GM12875 (cell line): ENCODE data around the gene EME2.
"Not testable (repeated sequence)": the region's sequence is repeated elsewhere in the genome, so short reads cannot be mapped to it uniquely, and the experiment has no call there.

Source experiments
- H3K4me3 ChIP-seq: one replicate; pipeline ENCODE4 v1.5.1; 2011; ENCODE audit warnings: low read depth, low read length, control low read depth
- TF ChIP-seq, protein P1 (sequence below): IDR thresholded peaks from 2 replicates; pipeline ENCODE4 v1.5.1; 2011; ENCODE audit warnings: low read depth, mild to moderate bottlenecking, control low read depth, inconsistent platforms, low read length, moderate library complexity, borderline replicate concordance; ENCODE audit not compliant: insufficient read depth

EME2 gene

DNA sequence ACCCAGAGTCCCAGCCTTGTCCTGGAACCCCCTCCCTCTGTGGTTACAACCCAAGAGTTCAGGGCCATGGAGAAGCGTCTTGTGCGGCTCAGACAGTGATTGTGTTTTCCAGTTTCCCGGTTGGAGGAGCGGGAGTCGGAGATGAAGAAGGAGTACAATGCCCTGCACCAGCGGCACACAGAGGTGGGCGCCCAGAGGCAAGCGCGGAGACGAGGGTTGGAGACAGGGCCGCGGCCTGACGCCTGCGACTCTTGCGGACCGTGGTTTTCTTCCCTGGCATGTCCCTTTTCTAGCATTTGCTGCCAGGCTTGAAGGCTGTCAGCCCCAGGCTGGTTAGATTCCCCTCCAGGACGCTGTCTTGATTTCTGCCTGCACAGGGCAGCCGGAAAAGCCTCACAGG, 43.6 kb upstream of the EME2 start:
- H3K4me3 ChIP-seq = no peak overlapping the region
- TF ChIP-seq, protein P1, sequence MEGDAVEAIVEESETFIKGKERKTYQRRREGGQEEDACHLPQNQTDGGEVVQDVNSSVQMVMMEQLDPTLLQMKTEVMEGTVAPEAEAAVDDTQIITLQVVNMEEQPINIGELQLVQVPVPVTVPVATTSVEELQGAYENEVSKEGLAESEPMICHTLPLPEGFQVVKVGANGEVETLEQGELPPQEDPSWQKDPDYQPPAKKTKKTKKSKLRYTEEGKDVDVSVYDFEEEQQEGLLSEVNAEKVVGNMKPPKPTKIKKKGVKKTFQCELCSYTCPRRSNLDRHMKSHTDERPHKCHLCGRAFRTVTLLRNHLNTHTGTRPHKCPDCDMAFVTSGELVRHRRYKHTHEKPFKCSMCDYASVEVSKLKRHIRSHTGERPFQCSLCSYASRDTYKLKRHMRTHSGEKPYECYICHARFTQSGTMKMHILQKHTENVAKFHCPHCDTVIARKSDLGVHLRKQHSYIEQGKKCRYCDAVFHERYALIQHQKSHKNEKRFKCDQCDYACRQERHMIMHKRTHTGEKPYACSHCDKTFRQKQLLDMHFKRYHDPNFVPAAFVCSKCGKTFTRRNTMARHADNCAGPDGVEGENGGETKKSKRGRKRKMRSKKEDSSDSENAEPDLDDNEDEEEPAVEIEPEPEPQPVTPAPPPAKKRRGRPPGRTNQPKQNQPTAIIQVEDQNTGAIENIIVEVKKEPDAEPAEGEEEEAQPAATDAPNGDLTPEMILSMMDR = no peak

DNA sequence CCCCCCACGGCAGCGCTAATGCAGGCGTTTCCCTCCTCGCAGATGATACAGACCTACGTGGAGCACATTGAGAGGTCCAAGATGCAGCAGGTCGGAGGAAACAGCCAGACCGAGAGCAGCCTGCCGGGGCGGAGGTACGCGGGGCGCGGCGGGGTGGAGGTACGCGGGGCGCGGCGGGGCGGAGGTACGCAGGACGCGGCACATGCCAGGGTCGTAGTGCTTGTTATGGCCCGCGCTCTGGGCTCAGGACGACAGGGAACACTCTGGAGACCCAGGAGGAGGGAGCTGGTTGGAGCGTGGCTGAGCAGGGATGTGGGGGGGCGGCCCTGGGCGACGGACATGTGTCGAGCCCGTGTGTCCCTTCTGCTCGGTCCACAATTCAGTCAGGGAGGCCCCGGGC, 43.2 kb upstream of the EME2 start:
- TF ChIP-seq, protein P1 = no peak
- H3K4me3 ChIP-seq = no peak overlapping the region

DNA sequence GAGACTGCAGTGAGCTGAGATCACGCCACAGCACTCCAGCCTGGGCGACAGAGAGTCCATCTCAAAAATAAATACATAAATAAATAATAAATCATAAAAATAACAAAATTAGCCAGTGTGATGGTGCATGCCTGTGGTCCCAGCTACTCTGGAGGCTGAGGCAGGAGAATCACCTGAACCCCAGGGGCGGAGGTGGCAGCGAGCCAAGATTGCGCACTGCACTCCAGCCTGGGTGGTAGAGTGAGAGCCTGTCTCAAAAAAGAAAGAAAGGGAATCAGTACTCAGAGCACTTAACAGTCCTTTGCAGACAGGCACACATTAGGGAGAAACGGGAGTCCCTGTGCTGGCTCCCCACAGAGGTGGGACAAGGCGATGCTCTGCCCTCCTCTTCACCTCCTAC, 41.5 kb upstream of the EME2 start:
- H3K4me3 ChIP-seq = no peak overlapping the region
- TF ChIP-seq, protein P1 = no peak

DNA sequence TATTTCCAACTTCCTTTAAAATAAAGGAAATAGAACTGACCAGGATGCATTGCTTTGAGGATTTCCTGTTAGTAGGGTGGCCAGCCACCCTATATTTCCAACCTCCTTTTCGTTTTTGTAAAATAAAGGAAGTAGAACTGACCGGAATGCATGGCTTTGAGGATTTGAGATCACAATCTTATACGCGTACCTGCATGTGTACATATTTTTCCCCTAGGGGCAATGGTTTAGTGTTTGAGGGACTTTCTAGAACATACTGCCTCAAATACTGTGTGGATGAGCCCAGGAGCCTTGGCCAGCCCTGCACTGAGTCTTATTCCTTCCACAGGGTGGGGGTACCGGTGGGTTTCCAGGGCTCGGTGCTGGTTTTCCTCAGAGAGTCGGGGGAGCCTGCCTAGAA, 41.0 kb upstream of the EME2 start:
- TF ChIP-seq, protein P1 = no peak
- no peak overlapping the region for H3K4me3 ChIP-seq

DNA sequence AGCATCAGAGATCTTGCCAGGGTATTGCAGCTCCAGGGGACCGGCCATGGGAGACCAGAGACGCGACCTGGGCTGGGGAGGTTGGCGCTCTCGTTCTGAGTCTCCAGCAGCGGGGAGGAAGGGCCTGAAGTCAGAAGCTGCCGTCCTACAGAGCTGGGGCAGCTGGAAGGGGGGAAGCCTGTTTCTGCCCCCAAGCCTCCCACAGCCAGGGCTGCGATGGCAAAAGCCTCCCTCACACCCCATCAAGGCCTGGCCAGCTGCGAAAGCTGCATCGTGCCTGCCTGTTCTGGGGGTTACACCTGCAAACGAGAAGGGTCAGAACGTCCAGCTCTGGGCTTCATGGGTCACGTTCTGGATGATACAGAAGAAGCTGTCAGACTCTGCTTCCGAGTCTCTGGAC, 40.5 kb upstream of the EME2 start:
- TF ChIP-seq, protein P1 = no peak
- no peak overlapping the region for H3K4me3 ChIP-seq

DNA sequence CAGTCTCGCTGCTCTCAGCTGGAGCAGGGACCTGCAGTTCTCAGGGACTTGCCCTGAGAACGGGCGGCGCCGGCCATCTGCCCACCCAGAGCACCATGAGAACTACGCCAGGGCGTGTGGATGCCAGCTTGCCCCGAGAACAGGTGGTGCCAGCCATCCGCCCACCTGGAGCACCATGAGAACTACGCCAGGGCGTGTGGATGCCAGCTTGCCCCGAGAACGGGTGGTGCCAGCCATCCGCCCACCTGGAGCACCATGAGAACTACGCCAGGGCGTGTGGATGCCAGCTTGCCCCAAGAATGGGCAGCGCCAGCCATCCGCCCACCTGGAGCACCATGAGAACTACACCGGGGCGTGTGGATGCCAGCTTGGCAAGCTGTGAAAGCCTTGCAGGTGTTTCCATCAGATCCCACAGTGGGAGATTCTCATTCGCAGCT, 40.0 kb upstream of the EME2 start:
- H3K4me3 ChIP-seq = not testable (repeated sequence)

DNA sequence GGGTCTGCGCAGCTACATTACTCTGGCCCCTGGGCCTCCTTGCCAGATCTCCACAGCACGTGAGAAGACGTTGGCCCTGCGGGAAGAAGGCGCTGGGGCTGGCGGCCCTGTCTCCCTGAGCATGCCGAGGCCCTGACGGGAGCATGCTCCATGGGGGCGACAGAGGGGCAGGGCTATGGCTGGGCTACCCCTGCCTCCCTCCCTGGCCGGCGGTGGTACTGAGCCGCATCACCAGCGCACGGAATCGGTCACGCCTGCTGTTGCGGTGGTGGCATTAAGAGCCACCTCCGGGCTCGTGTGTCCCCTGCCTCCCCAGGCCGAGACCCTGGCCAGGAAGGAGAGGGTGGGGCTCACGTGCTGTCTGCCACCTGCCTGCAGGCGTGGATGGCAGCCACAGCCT, 38.5 kb upstream of the EME2 start:
- no peak overlapping the region for H3K4me3 ChIP-seq
- TF ChIP-seq, protein P1 = no peak

DNA sequence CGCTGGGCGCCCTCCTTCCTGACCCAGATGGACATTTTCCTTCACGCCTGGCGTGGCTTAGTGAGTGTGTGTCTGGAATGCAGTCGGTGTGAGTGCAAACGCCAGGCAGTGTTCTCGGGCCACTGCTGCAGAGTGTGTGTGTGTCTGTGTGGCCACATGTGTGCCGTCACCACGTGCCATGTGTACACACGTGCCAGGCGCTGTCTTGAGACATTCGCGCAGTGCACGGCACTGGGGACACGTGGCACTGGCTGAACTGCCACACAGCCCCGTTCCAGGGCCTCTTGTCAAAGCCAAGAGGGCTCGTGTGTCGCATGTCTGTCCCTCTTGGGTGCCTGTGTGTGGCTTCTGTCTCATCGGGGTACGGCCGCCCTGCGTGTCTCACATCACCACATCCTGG, 37.8 kb upstream of the EME2 start:
- H3K4me3 ChIP-seq = no peak overlapping the region
- TF ChIP-seq, protein P1 = no peak
